Measurements from ENCODE around the gene CCDC190. TPM values are rescaled to one million over a fixed set of nuclear protein-coding genes. Genes with fewer than 3 reads are reported as not detected.

CCDC190 gene, protein sequence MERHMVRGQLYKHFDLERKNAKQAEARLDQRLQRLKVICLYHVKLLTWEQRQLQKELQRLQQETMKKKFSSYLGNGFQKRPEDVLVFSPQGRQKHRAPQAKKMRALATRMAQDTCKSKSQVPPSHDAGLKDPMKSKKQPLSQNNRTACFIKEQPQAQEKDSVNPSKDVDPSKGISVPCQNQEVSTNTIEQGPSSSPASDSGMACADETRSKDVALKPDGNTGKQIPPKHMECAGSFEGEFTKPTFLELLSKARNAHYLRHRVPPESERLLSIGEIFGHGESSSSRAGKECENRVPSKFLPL
- not detected in 2 replicates for total RNA-seq

DNA sequence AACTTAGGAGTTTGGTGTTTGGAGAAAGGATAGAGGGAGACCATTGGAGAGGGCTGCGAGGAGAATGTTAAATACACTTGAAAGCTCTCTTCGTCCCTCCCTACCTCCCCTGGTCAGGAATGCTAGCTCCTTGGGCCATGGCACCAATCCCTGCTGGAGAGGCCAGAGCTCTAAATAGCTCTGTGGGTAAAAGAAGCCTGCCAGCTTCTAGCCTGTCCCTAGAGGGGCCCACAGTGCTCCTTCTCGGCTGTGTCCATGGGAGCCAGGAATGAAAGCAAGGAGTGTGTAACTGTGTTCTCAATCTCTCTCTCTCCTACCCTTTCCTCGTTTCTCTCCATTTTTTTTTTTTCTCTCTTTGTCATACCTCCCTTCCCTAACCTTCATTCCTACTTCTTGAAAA, at the start of gene CCDC190:
Gene CCDC190, minus strand, starts transcription at position 75 of the 400 bp plus-strand sequence. CDS start 1,529 bp downstream, outside the sequence.
- intact Hi-C loops (cut with micrococcal nuclease), result no loop called here
- Mint-ChIP-seq H3K9me3 (no peaks in the 10 kb centered on the region), H3K4me3 (no peak within 1 kb of the TSS), H3K36me3 (ENCODE audit: low read depth) (no peaks in the 10 kb centered on the region), H3K27ac (no peak within 1 kb of the TSS), H3K4me1 (no peaks in the 10 kb centered on the region), H3K27me3 (peaks cover 11% of the 10 kb centered on the region)
- DNase-seq, result no peak

GRCh38 chr1:162910161-162910560, 49.2 kb upstream of the CCDC190 start:
- no peak overlapping the region for H3K4me3 Mint-ChIP-seq

DNA sequence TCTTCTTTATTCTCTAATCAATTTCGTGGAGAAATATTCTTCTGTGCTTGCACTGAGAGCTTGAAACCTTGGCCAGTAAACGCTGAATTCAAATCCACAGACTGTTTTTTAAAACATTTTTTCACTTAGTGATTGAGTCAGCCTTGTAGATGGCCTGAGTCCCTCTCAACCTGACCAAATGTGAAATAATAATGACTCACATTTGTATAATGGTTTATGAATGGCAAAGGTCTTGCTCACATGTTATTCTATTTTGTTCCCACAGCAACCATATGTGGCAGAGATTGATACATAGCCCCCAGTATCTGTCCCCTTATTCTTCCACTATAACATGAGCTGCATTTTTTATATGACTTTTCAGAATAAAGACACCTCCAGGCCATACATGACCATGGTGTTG, 47.8 kb upstream of the CCDC190 start:
- no peaks in the 10 kb centered on the region for H3K4me1 Mint-ChIP-seq
- H3K36me3 Mint-ChIP-seq (ENCODE audit: low read depth), result no peaks in the 10 kb centered on the region
- H3K9me3 Mint-ChIP-seq, result peaks cover 4% of the 10 kb centered on the region
- H3K27me3 Mint-ChIP-seq, result peaks cover 2% of the 10 kb centered on the region
- no peak for DNase-seq
- no peak overlapping the region for H3K4me3 Mint-ChIP-seq
- intact Hi-C loops (cut with micrococcal nuclease), result no loop called here
- no peak overlapping the region for H3K27ac Mint-ChIP-seq

More at GRCh38 chr1:162910161-162910560, 49.2 kb upstream of the CCDC190 start:
- Mint-ChIP-seq H3K27ac (no peak overlapping the region), H3K36me3 (ENCODE audit: low read depth) (no peaks in the 10 kb centered on the region), H3K4me1 (no peaks in the 10 kb centered on the region), H3K9me3 (peaks cover 4% of the 10 kb centered on the region), H3K27me3 (peaks cover 6% of the 10 kb centered on the region)
- no peak for DNase-seq
- intact Hi-C loops (cut with micrococcal nuclease), result no loop called here

DNA sequence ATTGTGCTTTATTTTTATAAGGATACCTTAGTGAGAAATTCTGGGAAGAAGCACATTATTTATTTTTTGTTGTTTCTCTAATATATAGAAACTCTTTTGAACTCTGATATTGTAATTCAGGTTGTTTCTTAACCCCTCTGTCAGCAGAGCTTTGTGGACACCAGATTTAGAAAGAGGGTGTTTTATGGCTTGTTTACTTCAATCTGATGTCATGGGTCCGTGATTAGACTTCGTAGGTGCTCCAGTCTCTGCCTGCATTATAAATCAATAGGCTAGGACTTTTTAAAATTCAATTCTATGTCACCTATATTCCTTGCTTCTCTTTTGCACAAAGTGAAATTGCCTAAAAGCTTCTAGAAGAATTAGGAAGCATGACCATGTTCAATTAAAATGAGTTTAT, 47.3 kb upstream of the CCDC190 start:
- intact Hi-C loops (cut with micrococcal nuclease), result no loop called here
- no peak overlapping the region for H3K27ac Mint-ChIP-seq
- peaks cover 2% of the 10 kb centered on the region for H3K27me3 Mint-ChIP-seq
- no peaks in the 10 kb centered on the region for H3K36me3 Mint-ChIP-seq (ENCODE audit: low read depth)
- H3K4me3 Mint-ChIP-seq, result no peak overlapping the region
- no peak for DNase-seq
- no peaks in the 10 kb centered on the region for H3K4me1 Mint-ChIP-seq
- H3K9me3 Mint-ChIP-seq, result peaks cover 4% of the 10 kb centered on the region

DNA sequence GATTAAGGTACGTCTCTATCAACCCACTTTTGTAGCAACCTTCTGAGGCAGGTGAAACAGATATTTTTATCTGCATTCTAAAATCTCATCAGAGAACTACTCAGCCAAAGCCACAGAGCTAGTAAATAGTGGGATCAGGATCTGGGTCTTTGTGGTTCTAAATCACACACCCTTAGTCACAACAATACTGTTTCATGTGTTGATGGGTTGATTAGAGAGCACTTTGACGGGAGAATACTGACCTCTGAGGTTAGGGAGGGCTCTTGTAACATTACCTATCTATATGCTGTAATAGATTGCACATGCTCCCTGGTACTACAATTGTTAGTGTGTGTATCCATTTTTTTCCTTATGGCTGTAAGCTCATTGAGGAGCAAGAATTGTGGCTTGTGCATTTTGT, 45.5 kb upstream of the CCDC190 start:
- intact Hi-C loops (cut with micrococcal nuclease), result no loop called here
- Mint-ChIP-seq H3K4me1 (no peaks in the 10 kb centered on the region), H3K36me3 (ENCODE audit: low read depth) (no peaks in the 10 kb centered on the region), H3K9me3 (no peaks in the 10 kb centered on the region), H3K27me3 (peaks cover 2% of the 10 kb centered on the region), H3K27ac (no peak overlapping the region), H3K4me3 (no peak overlapping the region)
- no peak for DNase-seq

- Mint-ChIP-seq H3K4me1 (no peaks in the 10 kb centered on the region), H3K36me3 (ENCODE audit: low read depth) (no peaks in the 10 kb centered on the region), H3K27ac (no peak overlapping the region), H3K9me3 (no peaks in the 10 kb centered on the region), H3K27me3 (peaks cover 2% of the 10 kb centered on the region), H3K4me3 (no peak overlapping the region)
- DNase-seq, result no peak
- intact Hi-C loops (cut with micrococcal nuclease), result no loop called here
Measured at GRCh38 chr1:162905174-162906158, 44.5 kb upstream of the CCDC190 start.

DNA sequence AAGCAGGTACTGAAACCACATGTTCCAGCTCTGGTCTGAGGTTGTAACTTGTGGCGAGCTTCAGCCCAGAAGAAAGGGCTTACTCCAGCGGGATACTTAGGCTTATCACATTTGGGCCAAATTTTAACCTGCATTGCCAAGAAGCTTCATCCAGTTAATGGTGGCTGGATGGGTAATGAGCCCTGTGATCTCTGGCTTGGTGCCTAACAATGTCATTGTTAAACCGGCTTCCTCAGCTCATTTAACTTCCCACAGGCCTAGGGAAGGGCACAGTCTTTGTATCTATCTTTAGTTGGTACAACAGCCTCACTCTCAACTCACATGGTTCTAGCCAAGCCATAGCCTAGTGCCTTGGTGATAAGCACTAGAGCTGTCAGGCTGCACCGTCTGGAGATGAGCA, 43.6 kb upstream of the CCDC190 start:
- Mint-ChIP-seq H3K4me1 (no peaks in the 10 kb centered on the region), H3K27ac (no peak overlapping the region), H3K4me3 (no peak overlapping the region), H3K9me3 (no peaks in the 10 kb centered on the region), H3K36me3 (ENCODE audit: low read depth) (no peaks in the 10 kb centered on the region), H3K27me3 (peaks cover 2% of the 10 kb centered on the region)
- DNase-seq, result no peak
- intact Hi-C loops (cut with micrococcal nuclease), result no loop called here

- H3K4me1 Mint-ChIP-seq, result no peaks in the 10 kb centered on the region
- DNase-seq, result no peak
- intact Hi-C loops (cut with micrococcal nuclease), result no loop called here
- H3K27me3 Mint-ChIP-seq, result peaks cover 2% of the 10 kb centered on the region
- H3K36me3 Mint-ChIP-seq (ENCODE audit: low read depth), result no peaks in the 10 kb centered on the region
- H3K27ac Mint-ChIP-seq, result no peak overlapping the region
- no peak overlapping the region for H3K4me3 Mint-ChIP-seq
- H3K9me3 Mint-ChIP-seq, result no peaks in the 10 kb centered on the region
Measured at GRCh38 chr1:162904023-162904422, 43.0 kb upstream of the CCDC190 start.

DNA sequence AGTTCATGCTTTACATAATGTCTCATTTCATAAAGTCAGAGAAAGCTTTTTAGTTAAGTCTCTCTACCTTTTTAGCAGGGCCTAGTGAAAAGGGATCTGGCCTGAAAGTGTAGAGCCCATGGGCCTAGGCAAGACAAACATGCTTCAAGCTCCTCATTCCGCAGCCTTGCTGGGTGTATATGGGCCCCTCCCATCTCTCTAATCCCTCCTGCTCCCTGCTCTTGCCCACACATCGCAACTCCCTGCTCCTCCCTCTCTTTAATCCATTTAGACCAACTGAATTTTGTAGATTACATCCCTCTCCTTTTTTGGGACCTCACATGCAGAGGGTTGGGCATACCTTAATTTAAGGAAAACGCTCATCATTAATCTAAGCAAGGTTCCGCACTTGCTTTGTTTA, 42.3 kb upstream of the CCDC190 start:
- intact Hi-C loops (cut with micrococcal nuclease), result no loop called here
- no peak overlapping the region for H3K4me3 Mint-ChIP-seq
- no peak for DNase-seq
- no peak overlapping the region for H3K27ac Mint-ChIP-seq
- peaks cover 2% of the 10 kb centered on the region for H3K27me3 Mint-ChIP-seq
- H3K36me3 Mint-ChIP-seq (ENCODE audit: low read depth), result no peaks in the 10 kb centered on the region
- no peaks in the 10 kb centered on the region for H3K4me1 Mint-ChIP-seq
- no peaks in the 10 kb centered on the region for H3K9me3 Mint-ChIP-seq

- intact Hi-C loops (cut with micrococcal nuclease), result no loop called here
- Mint-ChIP-seq H3K36me3 (ENCODE audit: low read depth) (no peaks in the 10 kb centered on the region), H3K4me1 (no peaks in the 10 kb centered on the region), H3K9me3 (no peaks in the 10 kb centered on the region), H3K27ac (no peak overlapping the region), H3K27me3 (peaks cover 3% of the 10 kb centered on the region), H3K4me3 (no peak overlapping the region)
- DNase-seq, result no peak
Measured at GRCh38 chr1:162902416-162902815, 41.4 kb upstream of the CCDC190 start.

- Mint-ChIP-seq H3K9me3 (no peaks in the 10 kb centered on the region), H3K4me3 (no peak overlapping the region), H3K4me1 (no peaks in the 10 kb centered on the region), H3K27ac (no peak overlapping the region), H3K27me3 (peaks cover 5% of the 10 kb centered on the region), H3K36me3 (ENCODE audit: low read depth) (no peaks in the 10 kb centered on the region)
- no peak for DNase-seq
- intact Hi-C loops (cut with micrococcal nuclease), result no loop called here
Measured at GRCh38 chr1:162901243-162901642, 40.3 kb upstream of the CCDC190 start.

DNA sequence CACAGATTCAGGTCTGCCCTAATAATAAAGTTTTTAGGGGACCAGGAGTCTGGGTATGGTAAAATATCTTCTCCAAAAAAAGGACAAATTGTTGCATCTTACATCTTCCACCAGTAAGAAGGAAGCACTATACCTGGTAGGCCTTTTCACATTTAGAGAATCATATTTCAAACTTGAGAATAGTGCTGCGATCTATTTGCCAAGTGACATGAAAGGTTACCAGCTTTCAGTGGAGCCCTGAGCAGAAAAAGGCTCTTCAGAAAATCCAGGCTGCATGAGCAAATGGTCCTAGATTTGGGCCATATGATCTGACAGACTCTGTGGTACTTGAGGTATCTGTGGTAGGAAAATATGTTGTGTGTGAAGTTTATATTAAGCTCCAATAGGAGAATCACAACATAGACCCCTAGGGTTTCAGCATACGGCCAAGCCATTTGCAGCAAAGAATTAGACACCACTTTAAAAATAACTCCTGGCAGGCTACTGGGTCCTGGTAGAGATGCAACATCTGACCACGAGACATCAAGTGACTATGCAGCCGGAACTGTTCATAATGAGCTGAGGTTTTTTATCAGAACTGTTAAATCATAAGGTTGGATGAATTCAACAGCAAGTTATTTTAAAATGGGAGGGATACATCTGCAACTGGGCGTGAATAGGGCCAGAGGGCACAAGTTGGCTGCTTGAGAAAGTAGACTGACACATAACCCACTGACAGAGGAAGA, 38.6 kb upstream of the CCDC190 start:
- H3K36me3 Mint-ChIP-seq (ENCODE audit: low read depth), result no peaks in the 10 kb centered on the region
- H3K4me1 Mint-ChIP-seq, result no peaks in the 10 kb centered on the region
- no peaks in the 10 kb centered on the region for H3K9me3 Mint-ChIP-seq
- no peak for DNase-seq
- peaks cover 5% of the 10 kb centered on the region for H3K27me3 Mint-ChIP-seq
- intact Hi-C loops (cut with micrococcal nuclease), result no loop called here
- H3K27ac Mint-ChIP-seq, result no peak overlapping the region
- H3K4me3 Mint-ChIP-seq, result no peak overlapping the region

- H3K9me3 Mint-ChIP-seq, result no peaks in the 10 kb centered on the region
- no peak overlapping the region for H3K27ac Mint-ChIP-seq
- no peak overlapping the region for H3K4me3 Mint-ChIP-seq
- peaks cover 9% of the 10 kb centered on the region for H3K27me3 Mint-ChIP-seq
- no peak for DNase-seq
- H3K4me1 Mint-ChIP-seq, result peaks cover 2% of the 10 kb centered on the region
- H3K36me3 Mint-ChIP-seq (ENCODE audit: low read depth), result no peaks in the 10 kb centered on the region
- intact Hi-C loops (cut with micrococcal nuclease), result no loop called here
Measured at GRCh38 chr1:162893612-162893908, 32.6 kb upstream of the CCDC190 start.

Data from activated CD4-positive, alpha-beta T cell treated with anti-CD3 and anti-CD28 coated beads, Interleukin-2, amount 10 ng/mL, durations not matched to agents 24 days and 14 days (primary cell).